Loucy (cell line): ENCODE measurements around the gene GRID2.

ENCODE experiments used
- H2AFZ ChIP-seq: fragments of 200-600 bp; sonication (generic); 2 replicates; pipeline ENCODE4 v1.6.0; 2016; ENCODE audit warnings: antibody characterized with exemption, mild to moderate bottlenecking, low read length, moderate library complexity
- H3F3A ChIP-seq: fragments of 200-600 bp; 2 replicates; pipeline ENCODE4 v1.6.0; 2016; ENCODE audit warnings: antibody characterized with exemption, low read depth, mild to moderate bottlenecking
- H3K27me3 ChIP-seq: fragments of 200-600 bp; sonication (generic); 2 replicates; pipeline ENCODE4 v1.6.1; 2014; ENCODE audit warnings: low read length, mild to moderate bottlenecking; ENCODE audit not compliant: insufficient read depth, poor library complexity, severe bottlenecking
- H3K36me3 ChIP-seq: fragments of 200-600 bp; sonication (generic); 2 replicates; pipeline ENCODE4 v1.6.1; 2016; ENCODE audit warnings: low read length; ENCODE audit not compliant: insufficient read depth
- H3K4me1 ChIP-seq: fragments of 200-600 bp; sonication (generic); 2 replicates; pipeline ENCODE4 v1.5.1; 2014; ENCODE audit warnings: low read length, mild to moderate bottlenecking; ENCODE audit not compliant: insufficient read depth, poor library complexity, severe bottlenecking
- H3K4me2 ChIP-seq: fragments of 200-600 bp; sonication (generic); 2 replicates; pipeline ENCODE4 v1.6.0; 2014; ENCODE audit warnings: antibody characterized with exemption, low read length, low read depth, mild to moderate bottlenecking; ENCODE audit not compliant: poor library complexity, severe bottlenecking
- H3K4me3 ChIP-seq: fragments of 200-600 bp; sonication (generic); 2 replicates; pipeline ENCODE4 v1.5.1; 2014; ENCODE audit warnings: low read length, mild to moderate bottlenecking, mixed read lengths; ENCODE audit not compliant: poor library complexity, severe bottlenecking
- H3K79me2 ChIP-seq: fragments of 200-600 bp; sonication (generic); 2 replicates; pipeline ENCODE4 v1.6.1; 2014; ENCODE audit warnings: low read length; ENCODE audit not compliant: insufficient read depth
- H3K9ac ChIP-seq: fragments of 200-600 bp; sonication (generic); 2 replicates; pipeline ENCODE4 v1.6.0; 2014; ENCODE audit warnings: mild to moderate bottlenecking, low read depth, low read length, moderate library complexity; ENCODE audit not compliant: poor library complexity, severe bottlenecking
- H3K9me2 ChIP-seq: fragments of 200-600 bp; sonication (generic); replicated peaks from 2 replicates; pipeline ENCODE4 v1.6.1; 2016; ENCODE audit warnings: low read depth, low read length, mixed read lengths
- H3K9me3 ChIP-seq: fragments of 200-600 bp; sonication (generic); 2 replicates; pipeline ENCODE4 v1.6.1; 2014; ENCODE audit warnings: mild to moderate bottlenecking, antibody characterized with exemption, low read length, low read depth; ENCODE audit not compliant: insufficient read depth
- H4K20me1 ChIP-seq: fragments of 200-600 bp; sonication (generic); 2 replicates; pipeline ENCODE4 v1.6.0; 2014; ENCODE audit warnings: antibody characterized with exemption, low read length, mild to moderate bottlenecking; ENCODE audit not compliant: insufficient read depth, poor library complexity, severe bottlenecking
- EZH2phosphoT487 ChIP-seq: fragments of 200-600 bp; IDR thresholded peaks from 2 replicates; pipeline ENCODE4 v1.6.1; 2018; ENCODE audit warnings: antibody characterized with exemption, mild to moderate bottlenecking, moderate library complexity, borderline replicate concordance
- TF ChIP-seq, protein P1 (sequence below): fragments of 200-600 bp; sonication (generic); conservative IDR thresholded peaks from 2 replicates; pipeline ENCODE4 v1.5.1; 2014; ENCODE audit warnings: mild to moderate bottlenecking, antibody characterized with exemption, low read length

The GRID2 gene

DNA sequence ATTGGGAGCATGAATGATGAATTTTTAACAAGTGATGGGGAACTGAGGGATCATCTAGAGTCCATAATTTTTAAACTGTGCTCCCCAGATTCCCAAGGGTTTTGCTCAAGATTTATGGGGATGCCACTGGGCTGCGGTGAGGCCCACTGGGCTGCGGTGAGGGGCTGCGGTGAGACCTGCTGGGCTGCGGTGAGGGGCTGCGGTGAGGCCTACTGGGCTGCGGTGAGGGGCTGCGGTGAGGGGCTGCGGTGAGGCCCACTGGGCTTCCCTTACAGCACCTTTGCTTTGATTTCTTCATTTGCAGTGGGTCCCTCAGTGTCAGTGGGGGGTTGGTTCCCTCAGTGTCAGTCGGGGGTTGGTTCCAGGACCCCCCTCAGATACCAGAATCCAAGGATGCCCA, 1477.4 kb downstream of the GRID2 start:
- no peaks in the 10 kb centered on the region for H3K4me1 ChIP-seq
- no peaks in the 10 kb centered on the region for H3K36me3 ChIP-seq
- no peak overlapping the region for H3K4me3 ChIP-seq
- H3K9ac ChIP-seq = no peak overlapping the region
- H3F3A ChIP-seq = no peaks in the 10 kb centered on the region
- H3K9me3 ChIP-seq = no peaks in the 10 kb centered on the region
- no peaks in the 10 kb centered on the region for H3K9me2 ChIP-seq
- TF ChIP-seq, protein P1, sequence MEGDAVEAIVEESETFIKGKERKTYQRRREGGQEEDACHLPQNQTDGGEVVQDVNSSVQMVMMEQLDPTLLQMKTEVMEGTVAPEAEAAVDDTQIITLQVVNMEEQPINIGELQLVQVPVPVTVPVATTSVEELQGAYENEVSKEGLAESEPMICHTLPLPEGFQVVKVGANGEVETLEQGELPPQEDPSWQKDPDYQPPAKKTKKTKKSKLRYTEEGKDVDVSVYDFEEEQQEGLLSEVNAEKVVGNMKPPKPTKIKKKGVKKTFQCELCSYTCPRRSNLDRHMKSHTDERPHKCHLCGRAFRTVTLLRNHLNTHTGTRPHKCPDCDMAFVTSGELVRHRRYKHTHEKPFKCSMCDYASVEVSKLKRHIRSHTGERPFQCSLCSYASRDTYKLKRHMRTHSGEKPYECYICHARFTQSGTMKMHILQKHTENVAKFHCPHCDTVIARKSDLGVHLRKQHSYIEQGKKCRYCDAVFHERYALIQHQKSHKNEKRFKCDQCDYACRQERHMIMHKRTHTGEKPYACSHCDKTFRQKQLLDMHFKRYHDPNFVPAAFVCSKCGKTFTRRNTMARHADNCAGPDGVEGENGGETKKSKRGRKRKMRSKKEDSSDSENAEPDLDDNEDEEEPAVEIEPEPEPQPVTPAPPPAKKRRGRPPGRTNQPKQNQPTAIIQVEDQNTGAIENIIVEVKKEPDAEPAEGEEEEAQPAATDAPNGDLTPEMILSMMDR = no peak
- TF ChIP-seq EZH2phosphoT487 = no peak
- H3K4me2 ChIP-seq = no peak overlapping the region
- H2AFZ ChIP-seq = no peak overlapping the region
- H3K79me2 ChIP-seq = no peaks in the 10 kb centered on the region
- H3K27me3 ChIP-seq = no peaks in the 10 kb centered on the region
- H4K20me1 ChIP-seq = no peaks in the 10 kb centered on the region

DNA sequence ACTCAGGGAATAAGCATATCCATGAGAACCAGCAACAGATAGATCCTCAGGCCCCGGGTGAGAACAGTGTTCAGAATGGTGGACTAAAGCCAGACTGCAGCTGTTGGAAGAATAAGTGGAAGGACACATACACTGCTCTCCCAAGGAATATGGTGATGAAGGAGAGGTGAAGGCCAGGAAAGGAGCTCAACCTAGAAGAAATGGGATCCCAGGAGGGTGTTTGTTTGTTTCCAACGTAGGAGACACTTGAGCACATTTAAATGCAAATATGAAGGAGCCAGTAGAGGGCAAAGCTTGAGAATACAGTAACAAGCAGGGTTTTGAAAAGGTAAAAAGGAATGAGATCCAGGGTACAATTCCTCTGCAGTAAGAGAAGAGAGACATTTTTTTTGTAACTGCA, 1482.4 kb downstream of the GRID2 start:
- H3K79me2 ChIP-seq = no peaks in the 10 kb centered on the region
- H3K4me3 ChIP-seq = no peak overlapping the region
- H3K4me2 ChIP-seq = no peak overlapping the region
- H3K9ac ChIP-seq = no peak overlapping the region
- no peaks in the 10 kb centered on the region for H3K9me2 ChIP-seq
- no peaks in the 10 kb centered on the region for H3K36me3 ChIP-seq
- TF ChIP-seq EZH2phosphoT487 = no peak
- TF ChIP-seq, protein P1 = no peak
- no peaks in the 10 kb centered on the region for H3K4me1 ChIP-seq
- H2AFZ ChIP-seq = peak overlapping the region; percentile 35; the same call in 1 of the 2 replicates
- H4K20me1 ChIP-seq = no peaks in the 10 kb centered on the region
- H3K27me3 ChIP-seq = no peaks in the 10 kb centered on the region
- no peaks in the 10 kb centered on the region for H3K9me3 ChIP-seq
- H3F3A ChIP-seq = no peaks in the 10 kb centered on the region

DNA sequence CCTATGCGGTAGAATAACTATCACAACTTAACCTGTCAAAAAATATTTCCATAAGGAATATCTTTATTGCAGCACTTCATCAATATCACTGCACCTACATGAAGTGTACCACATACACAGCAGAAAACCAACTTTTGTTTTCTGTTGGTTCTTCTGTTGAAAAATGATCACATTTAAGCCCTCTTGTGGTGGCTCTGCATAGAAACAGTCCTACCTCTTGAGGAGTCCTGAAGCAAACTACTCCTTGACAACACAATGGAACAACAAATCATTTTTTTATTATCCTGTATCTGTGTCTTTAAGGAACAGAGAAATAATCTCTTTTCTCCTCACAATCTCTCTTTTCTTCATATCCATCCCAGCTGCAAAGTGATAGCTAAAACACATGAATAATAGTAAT, 1484.9 kb downstream of the GRID2 start:
- no peaks in the 10 kb centered on the region for H3K27me3 ChIP-seq
- no peaks in the 10 kb centered on the region for H3F3A ChIP-seq
- H3K79me2 ChIP-seq = no peaks in the 10 kb centered on the region
- no peak for TF ChIP-seq EZH2phosphoT487
- TF ChIP-seq, protein P1 = peak; percentile 70
- no peak overlapping the region for H3K9ac ChIP-seq
- H3K4me3 ChIP-seq = no peak overlapping the region
- no peak overlapping the region for H3K4me2 ChIP-seq
- no peaks in the 10 kb centered on the region for H3K9me3 ChIP-seq
- H4K20me1 ChIP-seq = no peaks in the 10 kb centered on the region
- H3K4me1 ChIP-seq = no peaks in the 10 kb centered on the region
- H3K9me2 ChIP-seq = no peaks in the 10 kb centered on the region
- no peaks in the 10 kb centered on the region for H3K36me3 ChIP-seq
- no peak overlapping the region for H2AFZ ChIP-seq
